PC-9 (cell line): Measurements from ENCODE around the gene RNF19B. TPM values are rescaled to one million over a fixed set of nuclear protein-coding genes. Genes with fewer than 3 reads are reported as not detected.
A peak's percentile ranks its signal among the peaks of the same experiment; 100 is the strongest.

Source experiments
- BruUV-seq: library from RNA; stranded (reverse); fragments of 400-500 nt; replicated peaks from 2 replicates; lab custom pipeline; 2021; lab: Mats Ljungman, UMichigan
- CTCF ChIA-PET: fragments of 300-600 bp; sonication (Branson Sonifier 250); formaldehyde crosslinking; loops from one replicate; lab custom pipeline; 2022; ENCODE audit warnings: antibody characterized with exemption; lab: Charles Lee
- POLR2A ChIA-PET: fragments of 300-600 bp; sonication (Branson Sonifier 250); formaldehyde crosslinking; loops from one replicate; lab custom pipeline; 2022; ENCODE audit warnings: antibody characterized with exemption; ENCODE audit not compliant: unreplicated experiment; lab: Charles Lee
- DNase-seq, 2 experiments: peaks; one replicate each; pipeline versions ENCODE4 v3.0.0 to v3.0.0-alpha.2; 2015 to 2022; ENCODE audit warnings: mixed read lengths in 1 of 2
- H2AFZ ChIP-seq: fragments of 200-600 bp; sonication (generic); 2 replicates; pipeline ENCODE4 v1.8.1; 2017; ENCODE audit warnings: antibody characterized with exemption
- H3F3A ChIP-seq: fragments of 200-600 bp; sonication (generic); 2 replicates; pipeline ENCODE4 v1.8.1; 2017; ENCODE audit warnings: antibody characterized with exemption, mild to moderate bottlenecking, low read depth; ENCODE audit not compliant: insufficient read depth
- H3K27ac ChIP-seq: fragments of 200-600 bp; sonication (generic); 2 replicates; pipeline ENCODE4 v1.6.1; 2016; ENCODE audit warnings: mixed run types
- H3K27me3 ChIP-seq: fragments of 200-600 bp; sonication (generic); 2 replicates; pipeline ENCODE4 v1.6.1; 2016; ENCODE audit warnings: low read depth, mixed run types; ENCODE audit not compliant: insufficient read depth
- H3K36me3 ChIP-seq: fragments of 200-600 bp; sonication (generic); 2 replicates; pipeline ENCODE4 v1.6.1; 2016; ENCODE audit warnings: low read depth, mixed run types
- H3K4me1 ChIP-seq: fragments of 200-600 bp; sonication (generic); replicated peaks from 2 replicates; pipeline ENCODE4 v1.6.1; 2016; ENCODE audit warnings: mixed run types; ENCODE audit not compliant: insufficient read depth
- H3K4me2 ChIP-seq: fragments of 200-600 bp; sonication (generic); 2 replicates; pipeline ENCODE4 v1.6.1; 2017; ENCODE audit warnings: mixed run types
- H3K4me3 ChIP-seq: fragments of 200-600 bp; sonication (generic); 2 replicates; pipeline ENCODE4 v1.6.1; 2016; ENCODE audit warnings: mixed run types
- H3K79me2 ChIP-seq: fragments of 200-600 bp; sonication (generic); 2 replicates; pipeline ENCODE4 v1.6.1; 2017; ENCODE audit warnings: low read depth, mixed run types
- H3K9me2 ChIP-seq: fragments of 200-600 bp; sonication (generic); 2 replicates; pipeline ENCODE4 v1.8.1; 2017; ENCODE audit warnings: mild to moderate bottlenecking; ENCODE audit not compliant: insufficient read depth
- H3K9me3 ChIP-seq: fragments of 200-600 bp; sonication (generic); 2 replicates; pipeline ENCODE4 v1.8.1; 2016; ENCODE audit warnings: low read depth; ENCODE audit not compliant: insufficient read depth
- H4K20me1 ChIP-seq: fragments of 200-600 bp; sonication (generic); 2 replicates; pipeline ENCODE4 v1.8.1; 2017; ENCODE audit not compliant: insufficient read depth
- EZH2 ChIP-seq: fragments of 200-600 bp; sonication (generic); IDR thresholded peaks from 2 replicates; pipeline ENCODE4 v1.8.0; 2017; ENCODE audit warnings: antibody characterized with exemption, low read depth
- intact Hi-C: fragments of 100-400 bp; cut with micrococcal nuclease; formaldehyde crosslinking; loops from one replicate; pipeline ENCODE4 v1.10.0; 2022; ENCODE audit not compliant: unreplicated experiment
- total RNA-seq: library from RNA; stranded (reverse); gene quantifications from 2 replicates; pipeline ENCODE4 v1.2.3, GENCODE V29; 2021
- TF ChIP-seq, protein P1 (sequence below): fragments of 200-600 bp; sonication (generic); conservative IDR thresholded peaks from 2 replicates; pipeline ENCODE4 v1.6.1; 2017; ENCODE audit warnings: mixed run types, antibody characterized with exemption, mild to moderate bottlenecking, moderate library complexity

RNF19B gene
- total RNA-seq, 1 experiment from 2014 or later: 25.4 TPM

DNA sequence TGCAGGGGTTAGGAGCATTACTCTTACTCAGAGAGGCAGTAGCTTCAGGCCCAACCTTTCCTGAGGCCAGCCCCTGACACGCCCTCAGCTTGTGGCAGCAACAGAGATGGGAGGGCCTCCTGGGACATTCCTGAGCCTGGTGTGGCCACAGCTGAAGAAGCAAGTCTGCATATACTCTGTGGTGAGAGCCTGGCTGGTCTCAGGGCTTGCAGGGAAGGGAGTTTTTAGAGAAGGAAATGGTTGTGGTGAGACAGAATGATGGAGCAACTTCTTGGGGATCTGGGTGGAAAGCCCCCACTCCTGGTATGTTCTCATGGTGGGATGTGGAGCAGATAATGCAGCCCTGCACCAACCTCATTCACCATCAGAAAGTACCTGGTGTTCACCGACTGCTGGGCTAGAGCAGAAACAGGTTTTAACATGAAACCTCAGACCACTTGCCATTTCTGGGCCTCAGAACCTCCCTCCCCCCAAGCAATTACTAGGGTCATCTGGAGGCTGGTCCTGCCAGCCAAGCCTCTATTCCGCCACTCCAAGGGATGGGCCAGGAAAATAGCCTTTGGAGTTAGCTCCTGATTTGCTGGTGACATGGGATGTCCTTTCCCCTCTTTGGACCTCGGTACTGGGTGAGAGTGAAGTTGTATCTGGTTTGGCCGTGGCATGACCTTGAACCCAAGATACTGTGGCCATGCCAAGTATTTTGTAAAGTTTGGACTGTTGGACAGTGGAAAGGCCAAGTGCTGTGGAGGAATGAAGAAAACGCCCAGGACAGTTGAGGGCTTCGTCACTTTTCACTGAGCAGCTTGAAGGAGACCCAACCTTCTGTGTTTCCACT, 28.1 kb upstream of the RNF19B start:
- Histone ChIP-seq H3K36me3 (no peaks in the 10 kb centered on the region), H3K9me2 (no peaks in the 10 kb centered on the region), H3K4me1 (peaks cover 62% of the 10 kb centered on the region), H3K79me2 (peaks cover 4% of the 10 kb centered on the region; the same call in 1 of the 2 replicates), H3F3A (peaks cover 60% of the 10 kb centered on the region), H3K4me2 (peak overlapping the region; percentile 68), H4K20me1 (no peaks in the 10 kb centered on the region), H2AFZ (no peak overlapping the region), H3K4me3 (peak overlapping the region; percentile 15; the same call in 1 of the 2 replicates), H3K27ac (peak overlapping the region; percentile 93), H3K27me3 (no peaks in the 10 kb centered on the region), H3K9me3 (no peaks in the 10 kb centered on the region)
- TF ChIP-seq EZH2: no peak
- TF ChIP-seq, protein P1, sequence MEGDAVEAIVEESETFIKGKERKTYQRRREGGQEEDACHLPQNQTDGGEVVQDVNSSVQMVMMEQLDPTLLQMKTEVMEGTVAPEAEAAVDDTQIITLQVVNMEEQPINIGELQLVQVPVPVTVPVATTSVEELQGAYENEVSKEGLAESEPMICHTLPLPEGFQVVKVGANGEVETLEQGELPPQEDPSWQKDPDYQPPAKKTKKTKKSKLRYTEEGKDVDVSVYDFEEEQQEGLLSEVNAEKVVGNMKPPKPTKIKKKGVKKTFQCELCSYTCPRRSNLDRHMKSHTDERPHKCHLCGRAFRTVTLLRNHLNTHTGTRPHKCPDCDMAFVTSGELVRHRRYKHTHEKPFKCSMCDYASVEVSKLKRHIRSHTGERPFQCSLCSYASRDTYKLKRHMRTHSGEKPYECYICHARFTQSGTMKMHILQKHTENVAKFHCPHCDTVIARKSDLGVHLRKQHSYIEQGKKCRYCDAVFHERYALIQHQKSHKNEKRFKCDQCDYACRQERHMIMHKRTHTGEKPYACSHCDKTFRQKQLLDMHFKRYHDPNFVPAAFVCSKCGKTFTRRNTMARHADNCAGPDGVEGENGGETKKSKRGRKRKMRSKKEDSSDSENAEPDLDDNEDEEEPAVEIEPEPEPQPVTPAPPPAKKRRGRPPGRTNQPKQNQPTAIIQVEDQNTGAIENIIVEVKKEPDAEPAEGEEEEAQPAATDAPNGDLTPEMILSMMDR: no peak
- ChIA-PET POLR2A (interaction anchor here (0.5 to 0.9 kb wide), 7 partner anchors 11 to 38 kb away, joined by 3 to 6 read pairs (median 3); partner anchors contain the start of gene RNF19B), CTCF (interaction anchor here (0.6 to 1.7 kb wide), 3 partner anchors 9 to 60 kb away, joined by 3 to 8 read pairs (median 3); no protein-coding TSS in a partner anchor)
- BruUV-seq: TSS peak; percentile 86
- DNase-seq: peak; percentile 91 to 96
- intact Hi-C loops: no loop called here

DNA sequence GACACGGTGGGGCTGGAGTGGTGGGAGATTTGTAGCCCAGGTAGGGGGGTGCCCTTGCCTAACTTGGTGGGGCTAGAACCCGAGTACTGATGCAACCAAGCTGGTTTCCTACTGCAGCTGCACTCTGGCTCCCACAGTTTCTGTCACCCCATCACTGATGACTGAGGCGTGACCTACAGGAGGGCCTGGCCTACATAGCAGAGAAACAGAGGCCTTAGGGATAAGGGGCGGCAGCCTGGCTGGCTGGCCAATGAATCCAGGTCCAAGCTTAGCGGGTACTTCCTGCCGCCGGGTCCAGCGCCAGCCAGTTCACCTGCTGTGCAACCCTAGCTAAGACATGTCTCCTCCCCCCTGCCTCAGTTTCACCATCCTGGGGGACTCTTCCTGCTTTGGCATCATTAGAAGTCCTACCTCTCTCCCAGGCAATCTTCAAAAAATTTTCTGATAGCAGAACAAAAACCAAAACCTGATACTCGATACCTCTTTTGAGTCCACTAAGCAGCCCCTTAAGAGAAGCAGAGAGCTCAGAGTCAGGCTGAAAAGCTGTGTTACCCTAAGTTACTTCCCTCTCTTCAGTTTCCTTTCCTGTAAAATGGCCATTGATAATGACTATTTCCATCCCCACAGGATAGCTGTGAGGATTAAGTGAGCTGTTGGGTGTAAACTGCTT, 27.3 kb upstream of the RNF19B start:
- Histone ChIP-seq H4K20me1 (no peaks in the 10 kb centered on the region), H3K9me3 (no peaks in the 10 kb centered on the region), H3F3A (peaks cover 60% of the 10 kb centered on the region), H3K9me2 (no peaks in the 10 kb centered on the region), H3K4me2 (peak overlapping the region; percentile 68; the same call in 1 of the 2 replicates), H3K79me2 (peaks cover 4% of the 10 kb centered on the region; the same call in 1 of the 2 replicates), H2AFZ (no peak overlapping the region), H3K27ac (peak overlapping the region; percentile 93), H3K4me3 (no peak overlapping the region), H3K36me3 (no peaks in the 10 kb centered on the region), H3K27me3 (no peaks in the 10 kb centered on the region), H3K4me1 (peaks cover 62% of the 10 kb centered on the region)
- BruUV-seq: TSS peak; percentile 43
- ChIA-PET CTCF (interaction anchor here (0.6 to 1.7 kb wide), 3 partner anchors 9 to 59 kb away, joined by 3 to 8 read pairs (median 3); no protein-coding TSS in a partner anchor), POLR2A (interaction anchor here (0.6 to 0.9 kb wide), 5 partner anchors 14 to 37 kb away, joined by 3 to 6 read pairs (median 3); partner anchors contain the start of gene RNF19B)
- no peak for DNase-seq
- intact Hi-C loops: no loop called here
- TF ChIP-seq EZH2: no peak
- TF ChIP-seq, protein P1: no peak

DNA sequence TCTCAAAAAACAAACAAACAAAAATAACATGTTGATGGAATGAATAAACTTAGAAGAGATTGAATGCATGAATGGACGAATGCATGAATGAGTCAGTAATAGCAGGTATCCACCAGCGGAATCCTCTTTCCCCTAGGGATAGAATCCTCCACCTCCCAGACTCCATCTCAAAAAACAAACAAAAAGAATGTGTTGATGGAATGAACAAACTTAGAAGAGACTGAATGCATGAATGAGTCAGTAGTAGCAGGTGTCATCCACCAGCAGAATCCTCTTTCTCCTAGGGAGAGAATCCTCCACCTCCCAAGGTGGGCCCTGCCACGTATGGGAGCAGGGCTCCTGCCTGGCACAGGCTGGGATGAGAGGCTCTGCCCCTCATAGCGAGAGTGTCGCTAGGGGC, 26.8 kb upstream of the RNF19B start:
- H3K36me3 ChIP-seq: no peaks in the 10 kb centered on the region
- H3K4me3 ChIP-seq: no peak overlapping the region
- peaks cover 62% of the 10 kb centered on the region for H3K4me1 ChIP-seq
- BruUV-seq: no TSS peak
- H4K20me1 ChIP-seq: no peaks in the 10 kb centered on the region
- ChIA-PET CTCF (interaction anchor here (0.6 to 1.7 kb wide), 3 partner anchors 16 to 337 kb away, joined by 4 to 8 read pairs (median 4); no protein-coding TSS in a partner anchor), POLR2A (no interaction called here)
- H3K9me3 ChIP-seq: no peaks in the 10 kb centered on the region
- no peak overlapping the region for H2AFZ ChIP-seq
- H3K79me2 ChIP-seq: peaks cover 4% of the 10 kb centered on the region; the same call in 1 of the 2 replicates
- intact Hi-C loops: no loop called here
- H3K27ac ChIP-seq: peak overlapping the region; percentile 93
- peaks cover 56% of the 10 kb centered on the region for H3F3A ChIP-seq
- DNase-seq: no peak
- H3K9me2 ChIP-seq: no peaks in the 10 kb centered on the region
- no peak for TF ChIP-seq EZH2
- TF ChIP-seq, protein P1: no peak
- no peaks in the 10 kb centered on the region for H3K27me3 ChIP-seq
- peak overlapping the region; percentile 68; the same call in 1 of the 2 replicates for H3K4me2 ChIP-seq
